Gastrocnemius medialis (tissue), 4 donors: ENCODE measurements around the gene KIRREL3.

ENCODE experiments used
- POLR2A ChIP-seq, 2 donors: fragments of 450-650 bp; IDR thresholded peaks; one replicate each; pipeline ENCODE4 v1.6.1; 2017; ENCODE audit warnings: antibody characterized with exemption in 2 of 2, mild to moderate bottlenecking in 2 of 2, moderate library complexity in 2 of 2
- TF ChIP-seq, protein P1 (sequence below), 5 experiments: fragments of 450-650 bp in 3 of 5; fragments of 200-600 bp in 2 of 5; sonication (generic) in 2 of 5; IDR thresholded peaks in 4 of 5; conservative IDR thresholded peaks in 1 of 5; 1 replicate in 4 of 5; 2 replicates in 1 of 5; pipeline ENCODE4 v1.5.1; 2016 to 2019; ENCODE audit warnings: antibody characterized with exemption in 5 of 5, mild to moderate bottlenecking in 3 of 5, moderate library complexity in 3 of 5

DNA sequence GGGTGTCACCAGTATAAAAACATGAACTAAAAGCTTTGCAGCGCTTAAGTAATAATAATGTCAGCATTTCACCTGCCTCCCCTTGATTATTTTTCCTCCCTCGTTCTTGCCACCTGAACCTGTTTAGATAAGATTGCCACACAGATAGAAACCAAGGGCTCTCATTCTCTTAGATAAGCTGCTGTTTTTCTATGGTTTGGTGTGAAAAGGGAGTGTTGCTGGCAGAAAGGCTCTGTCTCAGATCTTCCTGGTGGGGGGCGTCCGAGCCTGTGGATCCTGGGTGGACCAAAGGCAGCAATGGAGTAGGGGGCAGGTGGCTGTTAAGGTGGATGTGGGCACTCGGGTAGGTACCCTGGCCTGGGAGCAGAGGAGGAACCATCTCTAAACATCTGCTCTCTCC is 497.6 kb downstream of the KIRREL3 start:
- TF ChIP-seq, protein P1, sequence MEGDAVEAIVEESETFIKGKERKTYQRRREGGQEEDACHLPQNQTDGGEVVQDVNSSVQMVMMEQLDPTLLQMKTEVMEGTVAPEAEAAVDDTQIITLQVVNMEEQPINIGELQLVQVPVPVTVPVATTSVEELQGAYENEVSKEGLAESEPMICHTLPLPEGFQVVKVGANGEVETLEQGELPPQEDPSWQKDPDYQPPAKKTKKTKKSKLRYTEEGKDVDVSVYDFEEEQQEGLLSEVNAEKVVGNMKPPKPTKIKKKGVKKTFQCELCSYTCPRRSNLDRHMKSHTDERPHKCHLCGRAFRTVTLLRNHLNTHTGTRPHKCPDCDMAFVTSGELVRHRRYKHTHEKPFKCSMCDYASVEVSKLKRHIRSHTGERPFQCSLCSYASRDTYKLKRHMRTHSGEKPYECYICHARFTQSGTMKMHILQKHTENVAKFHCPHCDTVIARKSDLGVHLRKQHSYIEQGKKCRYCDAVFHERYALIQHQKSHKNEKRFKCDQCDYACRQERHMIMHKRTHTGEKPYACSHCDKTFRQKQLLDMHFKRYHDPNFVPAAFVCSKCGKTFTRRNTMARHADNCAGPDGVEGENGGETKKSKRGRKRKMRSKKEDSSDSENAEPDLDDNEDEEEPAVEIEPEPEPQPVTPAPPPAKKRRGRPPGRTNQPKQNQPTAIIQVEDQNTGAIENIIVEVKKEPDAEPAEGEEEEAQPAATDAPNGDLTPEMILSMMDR (IDR thresholded peaks at IDR 0.05 in 4 of 5, conservative IDR thresholded peaks at IDR 0.05 in 1 of 5) = no peak
- TF ChIP-seq POLR2A (IDR thresholded peaks at IDR 0.05) = no peak
